Tibial artery (tissue), 4 donors: ENCODE results near the gene TNFRSF1A.

ENCODE experiments used
- DNase-seq, 2 donors: peaks; one replicate each; pipeline ENCODE4 v3.0.0-alpha.2; 2019
- H3K27ac ChIP-seq, 2 donors: fragments of 200-600 bp; sonication (generic) in 1 of 2; 1 replicate in 1 of 2; 2 replicates in 1 of 2; pipeline ENCODE4 v1.5.1; 2018 to 2019; ENCODE audit warnings: mild to moderate bottlenecking in 1 of 2
- H3K27me3 ChIP-seq, 2 donors: fragments of 200-600 bp; sonication (generic) in 1 of 2; one replicate each; pipeline versions ENCODE4 v1.5.1 to v1.6.0; 2016 to 2019
- H3K36me3 ChIP-seq, 3 donors: fragments of 200-600 bp; sonication (generic) in 2 of 3; one replicate each; pipeline ENCODE4 v1.5.1; 2016 to 2019; ENCODE audit warnings: mild to moderate bottlenecking in 2 of 3
- H3K4me1 ChIP-seq, 4 donors: fragments of 200-600 bp; sonication (generic) in 2 of 4; 1 replicate in 3 of 4; 2 replicates in 1 of 4; pipeline ENCODE4 v1.5.1; 2016 to 2019
- H3K4me3 ChIP-seq, 2 donors: fragments of 200-600 bp; sonication (generic) in 1 of 2; 1 replicate in 1 of 2; 2 replicates in 1 of 2; pipeline ENCODE4 v1.5.1; 2018 to 2019; ENCODE audit warnings: mild to moderate bottlenecking in 2 of 2
- H3K9me3 ChIP-seq, 3 donors: fragments of 200-600 bp; sonication (generic) in 1 of 3; one replicate each; pipeline ENCODE4 v1.5.1; 2016 to 2019
- intact Hi-C: fragments of 100-400 bp; cut with DNase I; formaldehyde crosslinking; loops from one replicate; pipeline ENCODE4 v1.15.0; 2023; ENCODE audit warnings: low total_unique reads
- TF ChIP-seq, protein P1 (sequence below), 2 experiments: fragments of 200-600 bp in 1 of 2; fragments of 450-650 bp in 1 of 2; IDR thresholded peaks; one replicate each; pipeline ENCODE4 v1.5.1; 2017 to 2019; ENCODE audit warnings: antibody characterized with exemption in 2 of 2, mild to moderate bottlenecking in 1 of 2, moderate library complexity in 1 of 2

Gene TNFRSF1A

DNA sequence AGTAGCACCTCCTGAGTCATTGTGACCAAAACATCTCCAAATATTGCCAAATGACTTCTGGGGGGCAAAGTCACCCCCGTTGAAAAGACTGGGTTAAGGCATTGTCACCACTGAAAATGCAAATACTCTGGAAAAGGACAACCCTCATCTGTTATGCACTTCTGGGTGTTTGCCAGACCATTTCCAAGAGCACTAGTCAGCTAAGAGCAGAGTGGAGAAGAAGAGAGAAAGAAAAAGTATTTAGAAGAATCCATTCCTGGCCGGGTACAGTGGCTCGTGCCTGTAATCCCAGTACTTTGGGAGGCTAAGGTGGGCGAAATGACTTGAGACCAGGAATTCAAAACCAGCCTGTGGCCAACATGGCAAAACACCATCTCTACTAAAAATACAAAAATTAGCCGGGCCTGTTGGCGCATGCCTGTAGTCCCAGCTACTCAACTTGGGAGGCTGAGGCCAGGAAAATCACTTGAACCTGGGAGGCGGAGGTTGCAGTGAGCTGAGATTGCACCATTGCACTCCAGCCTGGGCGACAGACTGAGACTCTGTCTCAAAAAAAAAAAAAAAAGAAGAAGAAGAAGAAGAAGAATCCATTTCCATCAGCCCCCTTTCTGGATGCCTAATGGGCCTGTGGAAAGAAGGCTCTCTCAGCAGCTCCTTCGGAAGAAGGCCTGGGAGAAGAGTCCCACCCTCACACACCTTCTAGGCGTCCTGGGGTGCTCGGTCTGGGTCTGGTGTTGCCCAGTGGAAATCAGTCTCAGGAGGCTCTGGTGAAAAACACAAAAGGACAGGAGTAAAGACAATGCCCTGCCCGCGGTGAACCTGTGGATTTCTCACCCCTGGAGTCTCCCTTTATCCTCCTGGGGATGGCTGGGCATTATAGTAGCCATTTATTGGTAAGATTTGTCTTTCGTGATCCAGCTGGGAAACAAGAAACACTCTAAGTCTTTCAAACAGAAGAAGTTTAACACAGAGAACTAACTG is 38.6 kb upstream of the TNFRSF1A start:
- no peak overlapping the region for H3K4me3 ChIP-seq
- TF ChIP-seq, protein P1, sequence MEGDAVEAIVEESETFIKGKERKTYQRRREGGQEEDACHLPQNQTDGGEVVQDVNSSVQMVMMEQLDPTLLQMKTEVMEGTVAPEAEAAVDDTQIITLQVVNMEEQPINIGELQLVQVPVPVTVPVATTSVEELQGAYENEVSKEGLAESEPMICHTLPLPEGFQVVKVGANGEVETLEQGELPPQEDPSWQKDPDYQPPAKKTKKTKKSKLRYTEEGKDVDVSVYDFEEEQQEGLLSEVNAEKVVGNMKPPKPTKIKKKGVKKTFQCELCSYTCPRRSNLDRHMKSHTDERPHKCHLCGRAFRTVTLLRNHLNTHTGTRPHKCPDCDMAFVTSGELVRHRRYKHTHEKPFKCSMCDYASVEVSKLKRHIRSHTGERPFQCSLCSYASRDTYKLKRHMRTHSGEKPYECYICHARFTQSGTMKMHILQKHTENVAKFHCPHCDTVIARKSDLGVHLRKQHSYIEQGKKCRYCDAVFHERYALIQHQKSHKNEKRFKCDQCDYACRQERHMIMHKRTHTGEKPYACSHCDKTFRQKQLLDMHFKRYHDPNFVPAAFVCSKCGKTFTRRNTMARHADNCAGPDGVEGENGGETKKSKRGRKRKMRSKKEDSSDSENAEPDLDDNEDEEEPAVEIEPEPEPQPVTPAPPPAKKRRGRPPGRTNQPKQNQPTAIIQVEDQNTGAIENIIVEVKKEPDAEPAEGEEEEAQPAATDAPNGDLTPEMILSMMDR (IDR thresholded peaks at IDR 0.05) = no peak
- H3K4me1 ChIP-seq = peaks cover 0 to 65% (median 47%) of the 10 kb centered on the region in 4 donors
- no peak for DNase-seq
- intact Hi-C loops = loop anchor here (5.0 kb wide), 1 partner anchor 43 kb away; no protein-coding TSS in a partner anchor
- H3K27ac ChIP-seq = no peak overlapping the region
- no peaks in the 10 kb centered on the region for H3K9me3 ChIP-seq
- no peaks in the 10 kb centered on the region for H3K36me3 ChIP-seq
- no peaks in the 10 kb centered on the region for H3K27me3 ChIP-seq

DNA sequence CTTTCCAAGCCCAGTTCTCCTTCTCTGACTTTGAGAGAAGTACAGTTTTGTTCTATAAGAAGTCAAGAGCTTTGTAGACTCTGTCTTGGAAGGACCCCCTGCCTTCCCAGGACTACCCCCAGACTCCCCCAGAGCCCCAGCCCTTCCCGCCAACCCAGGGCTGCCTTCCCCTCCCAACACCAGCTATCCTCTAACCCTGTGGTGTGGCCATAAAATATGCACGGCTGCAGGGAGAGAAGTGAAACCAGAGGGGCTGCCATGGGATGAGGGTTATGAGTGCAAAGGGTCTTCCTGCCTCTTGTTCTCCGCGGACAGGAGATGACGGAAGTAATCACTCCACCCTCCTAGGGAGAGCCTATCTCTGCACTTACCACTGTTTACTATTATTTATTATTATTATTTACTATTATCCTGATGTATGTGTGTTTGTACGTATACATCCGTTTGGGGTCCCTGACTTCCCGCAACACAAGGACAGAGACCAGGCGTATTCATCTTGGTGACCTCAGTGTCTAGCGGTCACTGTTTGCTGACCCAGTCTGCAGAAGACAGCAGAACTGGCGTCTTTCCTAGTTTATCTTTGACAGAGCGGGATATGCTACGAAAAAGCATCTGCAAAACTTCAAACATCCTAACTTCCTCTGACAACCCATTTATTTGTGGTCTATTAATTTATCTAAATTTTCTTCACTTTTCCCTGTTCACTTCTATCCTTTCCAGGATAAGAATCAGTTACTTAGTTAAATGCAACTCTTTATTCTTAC is 37.0 kb upstream of the TNFRSF1A start:
- Histone ChIP-seq H3K4me3 (no peak overlapping the region), H3K27me3 (no peaks in the 10 kb centered on the region), H3K4me1 (peaks cover 0 to 57% (median 39%) of the 10 kb centered on the region in 4 donors), H3K36me3 (no peaks in the 10 kb centered on the region), H3K27ac (no peak overlapping the region), H3K9me3 (no peaks in the 10 kb centered on the region)
- DNase-seq = peak; percentile 20 to 62
- intact Hi-C loops = no loop called here
- TF ChIP-seq, protein P1 (IDR thresholded peaks at IDR 0.05) = no peak

DNA sequence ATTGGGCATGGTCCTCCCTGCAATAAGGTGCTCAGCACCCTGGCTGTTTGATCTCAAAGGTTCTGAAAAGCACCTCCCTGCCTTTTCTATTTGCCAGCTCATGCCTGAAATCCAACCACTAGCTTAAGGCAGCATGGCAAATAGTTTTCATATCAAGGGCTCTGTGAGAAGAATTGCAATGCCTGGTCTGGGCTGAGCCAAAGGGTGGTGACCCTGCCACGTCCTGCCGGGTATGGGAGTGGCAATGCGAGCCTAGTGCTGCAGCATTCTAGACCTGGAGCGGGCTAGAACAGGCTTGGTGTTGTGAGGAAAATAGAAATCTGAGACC is 35.8 kb upstream of the TNFRSF1A start:
- Histone ChIP-seq H3K9me3 (no peaks in the 10 kb centered on the region), H3K4me1 (peaks cover 0 to 52% (median 29%) of the 10 kb centered on the region in 4 donors), H3K4me3 (no peak overlapping the region), H3K27ac (peak overlapping the region; percentile 49 to 69), H3K27me3 (no peaks in the 10 kb centered on the region), H3K36me3 (no peaks in the 10 kb centered on the region)
- intact Hi-C loops = no loop called here
- peak; percentile 27 to 70 for DNase-seq
- TF ChIP-seq, protein P1 (IDR thresholded peaks at IDR 0.05) = no peak

DNA sequence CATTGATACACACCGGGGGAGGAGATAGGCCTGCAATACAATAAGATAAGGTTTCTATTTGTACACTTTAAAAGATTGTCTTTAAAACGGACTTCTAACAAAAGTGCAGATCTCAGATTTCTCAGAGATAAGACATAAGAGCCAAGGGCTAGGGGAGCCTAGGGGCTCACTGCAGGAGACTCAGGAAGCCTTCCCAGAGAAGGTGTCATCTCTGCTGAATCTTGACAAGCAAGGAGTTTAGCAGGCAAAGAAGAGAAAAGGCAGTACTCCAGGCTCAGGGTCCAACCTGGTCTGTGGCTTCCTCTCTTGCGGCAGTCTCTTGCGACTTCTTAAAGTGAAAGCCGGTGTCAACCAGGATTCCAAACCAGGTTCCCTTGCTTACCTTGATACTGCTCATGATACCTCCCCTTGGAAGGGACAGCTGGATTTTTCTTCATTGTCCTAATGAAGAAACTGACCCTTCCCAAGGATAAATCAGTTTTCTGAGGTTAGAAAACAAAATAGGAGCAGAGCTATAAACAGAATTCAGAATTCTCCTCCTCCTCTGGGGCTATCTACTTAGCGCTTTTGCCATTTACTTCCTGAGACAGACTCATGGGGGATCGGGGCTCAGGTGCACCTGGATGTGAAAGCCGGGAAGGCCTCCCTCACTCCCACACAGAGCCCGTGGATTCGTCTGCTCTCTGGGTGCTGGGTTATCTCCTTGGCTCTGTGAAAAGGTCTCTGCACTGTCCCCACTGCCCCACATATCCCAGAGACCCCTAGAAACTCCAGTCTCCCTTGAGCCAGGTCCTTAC is 35.2 kb upstream of the TNFRSF1A start:
- Histone ChIP-seq H3K9me3 (no peaks in the 10 kb centered on the region), H3K27me3 (no peaks in the 10 kb centered on the region), H3K36me3 (no peaks in the 10 kb centered on the region), H3K4me3 (no peak overlapping the region), H3K4me1 (peaks cover 0 to 54% (median 29%) of the 10 kb centered on the region in 4 donors), H3K27ac (peak overlapping the region; percentile 49 to 69)
- intact Hi-C loops = no loop called here
- peak in 1 of 2 donors; percentile 53 for DNase-seq
- TF ChIP-seq, protein P1 (IDR thresholded peaks at IDR 0.05) = no peak
